ENCODE measurements around the gene POMT1.

POMT1 gene

DNA sequence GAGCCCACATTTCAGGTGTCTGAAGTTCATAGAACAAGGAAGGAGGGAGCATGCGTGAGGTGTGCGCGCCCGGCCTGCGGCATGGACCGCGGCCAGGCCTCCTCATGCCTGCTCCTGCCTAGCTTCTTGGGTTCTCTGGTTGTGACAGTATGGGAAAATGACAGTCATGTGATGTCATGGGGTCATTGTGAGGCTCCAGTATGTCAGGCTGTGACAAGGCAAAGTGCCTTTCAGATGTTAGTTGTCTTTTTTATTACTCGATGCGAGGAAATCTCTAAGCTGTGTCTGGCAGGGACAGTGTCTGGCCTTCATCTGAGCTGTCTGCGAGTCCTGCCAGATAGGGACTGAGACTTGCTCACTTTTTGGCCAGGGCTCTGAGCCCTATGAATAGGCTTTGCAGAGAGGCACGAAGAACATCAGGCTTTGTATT, 15.1 kb downstream of the POMT1 start:
- TF ChIP-seq MAX (IDR thresholded peaks at IDR 0.05) (no peak), YY1 (IDR thresholded peaks at IDR 0.05; ENCODE audit: low read depth) (no peak), EP300 (IDR thresholded peaks at IDR 0.05; ENCODE audit: borderline replicate concordance) (no peak), EGR1 (IDR thresholded peaks at IDR 0.05) (no peak)

DNA sequence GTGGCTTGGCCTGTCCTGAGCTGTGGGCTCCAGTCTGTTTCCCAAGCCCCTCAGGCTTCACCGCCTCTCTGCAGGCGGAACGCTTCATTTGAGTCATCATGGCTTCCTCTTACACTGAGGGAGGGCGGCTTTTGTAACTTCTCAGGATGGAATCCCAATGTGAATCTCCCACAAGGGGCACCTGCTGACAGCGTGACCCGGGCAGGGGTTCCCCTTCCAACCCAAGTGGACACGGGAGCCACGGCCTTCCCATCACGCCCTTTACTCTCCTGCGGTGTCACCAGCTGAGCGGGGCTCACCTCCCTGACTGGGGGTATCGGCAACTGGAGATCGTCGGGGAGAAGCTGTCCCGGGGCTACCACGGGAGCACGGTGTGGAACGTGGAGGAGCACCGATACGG, 15.8 kb downstream of the POMT1 start:
- TF ChIP-seq FOXM1 (IDR thresholded peaks at IDR 0.05; ENCODE audit: borderline replicate concordance, low read depth) (no peak), TEAD4 (IDR thresholded peaks at IDR 0.05) (no peak)

DNA sequence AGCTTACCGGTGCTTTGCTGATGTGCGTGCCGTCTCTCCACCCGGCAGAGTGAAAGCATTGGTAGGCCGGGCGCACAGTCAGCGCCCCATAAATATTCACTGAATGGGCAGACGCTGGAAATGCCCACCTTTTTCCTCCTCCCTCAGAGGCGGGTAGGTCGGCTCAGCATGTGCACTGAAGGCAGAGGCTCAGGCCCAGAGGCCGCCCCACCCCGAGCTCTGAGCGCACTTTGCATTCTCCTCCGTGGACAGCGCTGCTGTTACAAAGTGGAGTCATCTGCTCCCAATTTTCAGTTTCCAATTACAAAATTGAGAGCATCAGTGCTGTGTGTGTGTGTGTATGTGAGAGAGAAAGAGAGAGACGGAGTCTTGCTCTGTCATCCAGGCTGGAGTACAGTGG, 17.8 kb downstream of the POMT1 start:
- TF ChIP-seq TCF12 (IDR thresholded peaks at IDR 0.05; ENCODE audit: low read depth), result no peak
- no peak for TF ChIP-seq CEBPB (IDR thresholded peaks at IDR 0.05)
- no peak for TF ChIP-seq TEAD4 (IDR thresholded peaks at IDR 0.05)
- TF ChIP-seq NFIC (IDR thresholded peaks at IDR 0.05), result no peak
- no peak for TF ChIP-seq ZBTB7A (IDR thresholded peaks at IDR 0.05; ENCODE audit: low read depth)
- no peak for TF ChIP-seq RAD21 (IDR thresholded peaks at IDR 0.05; ENCODE audit: low read depth)
- no peak for TF ChIP-seq YY1 (IDR thresholded peaks at IDR 0.05; ENCODE audit: low read depth)
- TF ChIP-seq TAF1 (IDR thresholded peaks at IDR 0.05; ENCODE audit: low read depth), result no peak
- no peak for TF ChIP-seq FOXM1 (IDR thresholded peaks at IDR 0.05; ENCODE audit: borderline replicate concordance, low read depth)
- no peak for TF ChIP-seq CREB1 (IDR thresholded peaks at IDR 0.05; ENCODE audit: low read depth)
- no peak for TF ChIP-seq USF1 (IDR thresholded peaks at IDR 0.05)
- no peak for TF ChIP-seq REST (IDR thresholded peaks at IDR 0.05; ENCODE audit: low read depth)

- TF ChIP-seq RAD21 (IDR thresholded peaks at IDR 0.05; ENCODE audit: low read depth), result no peak
- TF ChIP-seq NFIC (IDR thresholded peaks at IDR 0.05), result no peak
- TF ChIP-seq CREB1 (IDR thresholded peaks at IDR 0.05; ENCODE audit: low read depth), result no peak
- TF ChIP-seq YY1 (IDR thresholded peaks at IDR 0.05; ENCODE audit: low read depth), result no peak
- no peak for TF ChIP-seq REST (IDR thresholded peaks at IDR 0.05; ENCODE audit: low read depth)
- no peak for TF ChIP-seq EGR1 (IDR thresholded peaks at IDR 0.05)
- no peak for TF ChIP-seq CEBPB (IDR thresholded peaks at IDR 0.05)
Measured at GRCh38 chr9:131521203-131521602, 18.5 kb downstream of the POMT1 start.

DNA sequence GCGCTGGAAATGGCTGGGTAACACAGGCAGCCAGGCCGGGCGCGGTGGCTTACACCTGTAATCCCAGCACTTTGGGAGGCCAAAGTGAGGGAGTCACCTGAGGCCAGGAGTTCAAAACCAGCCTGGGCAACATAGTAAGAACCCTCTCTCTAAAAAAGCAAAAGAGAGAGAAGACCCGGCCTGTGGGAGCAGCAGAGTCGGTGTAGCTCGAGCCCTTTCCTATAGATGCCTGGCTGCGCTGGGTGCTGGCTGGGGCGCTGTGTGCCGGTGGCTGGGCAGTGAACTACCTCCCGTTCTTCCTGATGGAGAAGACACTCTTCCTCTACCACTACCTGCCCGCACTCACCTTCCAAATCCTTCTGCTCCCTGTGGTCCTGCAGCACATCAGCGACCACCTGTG, 19.1 kb downstream of the POMT1 start:
- TF ChIP-seq MAX (IDR thresholded peaks at IDR 0.05) (no peak), EGR1 (IDR thresholded peaks at IDR 0.05) (no peak), CREB1 (IDR thresholded peaks at IDR 0.05; ENCODE audit: low read depth) (no peak), TAF1 (IDR thresholded peaks at IDR 0.05; ENCODE audit: low read depth) (no peak), REST (IDR thresholded peaks at IDR 0.05; ENCODE audit: low read depth) (no peak), EP300 (IDR thresholded peaks at IDR 0.05; ENCODE audit: borderline replicate concordance) (no peak), TCF12 (IDR thresholded peaks at IDR 0.05; ENCODE audit: low read depth) (no peak), TEAD4 (IDR thresholded peaks at IDR 0.05) (no peak), RAD21 (IDR thresholded peaks at IDR 0.05; ENCODE audit: low read depth) (no peak), USF1 (IDR thresholded peaks at IDR 0.05) (no peak), YY1 (IDR thresholded peaks at IDR 0.05; ENCODE audit: low read depth) (no peak), NFIC (IDR thresholded peaks at IDR 0.05) (no peak)

All from Ishikawa (cell line).